B cell (primary cell): ENCODE results near the gene PTPRM.

ENCODE experiments used
- EZH2 ChIP-seq: IDR thresholded peaks from 2 replicates; pipeline ENCODE4 v1.6.1; 2012; ENCODE audit warnings: borderline replicate concordance, low read depth, mild to moderate bottlenecking, moderate library complexity, low read length; ENCODE audit not compliant: insufficient read depth, poor library complexity, severe bottlenecking
- TF ChIP-seq, protein P1 (sequence below): fragments of 200-600 bp; IDR thresholded peaks from one replicate; pipeline ENCODE4 v1.8.0; 2022; ENCODE audit warnings: antibody characterized with exemption, mild to moderate bottlenecking

- TF ChIP-seq, protein P1, sequence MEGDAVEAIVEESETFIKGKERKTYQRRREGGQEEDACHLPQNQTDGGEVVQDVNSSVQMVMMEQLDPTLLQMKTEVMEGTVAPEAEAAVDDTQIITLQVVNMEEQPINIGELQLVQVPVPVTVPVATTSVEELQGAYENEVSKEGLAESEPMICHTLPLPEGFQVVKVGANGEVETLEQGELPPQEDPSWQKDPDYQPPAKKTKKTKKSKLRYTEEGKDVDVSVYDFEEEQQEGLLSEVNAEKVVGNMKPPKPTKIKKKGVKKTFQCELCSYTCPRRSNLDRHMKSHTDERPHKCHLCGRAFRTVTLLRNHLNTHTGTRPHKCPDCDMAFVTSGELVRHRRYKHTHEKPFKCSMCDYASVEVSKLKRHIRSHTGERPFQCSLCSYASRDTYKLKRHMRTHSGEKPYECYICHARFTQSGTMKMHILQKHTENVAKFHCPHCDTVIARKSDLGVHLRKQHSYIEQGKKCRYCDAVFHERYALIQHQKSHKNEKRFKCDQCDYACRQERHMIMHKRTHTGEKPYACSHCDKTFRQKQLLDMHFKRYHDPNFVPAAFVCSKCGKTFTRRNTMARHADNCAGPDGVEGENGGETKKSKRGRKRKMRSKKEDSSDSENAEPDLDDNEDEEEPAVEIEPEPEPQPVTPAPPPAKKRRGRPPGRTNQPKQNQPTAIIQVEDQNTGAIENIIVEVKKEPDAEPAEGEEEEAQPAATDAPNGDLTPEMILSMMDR, result no peak
- TF ChIP-seq EZH2, result no peak
Observed at GRCh38 chr18:8130096-8130495, 563.0 kb downstream of the PTPRM start.
